PFSK-1 (cell line): ENCODE measurements around the gene NRDE2.

ENCODE experiments used
- FOXP2 ChIP-seq: optimal IDR thresholded peaks from 2 replicates; pipeline ENCODE3; 2011; ENCODE audit warnings: borderline replicate concordance, control low read depth, inconsistent platforms; ENCODE audit not compliant: insufficient read depth; ENCODE audit errors: extremely low read length, extremely low read depth
- POLR2AphosphoS5 ChIP-seq: IDR thresholded peaks from 2 replicates; pipeline ENCODE4 v1.6.1; 2012; ENCODE audit warnings: low read depth, mild to moderate bottlenecking, control low read depth, low read length, moderate library complexity
- REST ChIP-seq, 2 experiments: IDR thresholded peaks; 2 replicates each; pipeline versions ENCODE4 v1.6.1 to v1.8.0; 2011 to 2012; ENCODE audit warnings: low read depth in 2 of 2, low read length in 2 of 2, control low read depth in 1 of 2, inconsistent platforms in 1 of 2, mild to moderate bottlenecking in 1 of 2, moderate library complexity in 1 of 2; ENCODE audit not compliant: insufficient read depth in 1 of 2
- SIN3A ChIP-seq: IDR thresholded peaks from 2 replicates; pipeline ENCODE4 v1.6.1; 2012; ENCODE audit warnings: mild to moderate bottlenecking, low read length, moderate library complexity, borderline replicate concordance; ENCODE audit not compliant: insufficient read depth
- TAF1 ChIP-seq: IDR thresholded peaks from 2 replicates; pipeline ENCODE4 v1.6.1; 2012; ENCODE audit warnings: low read length, control low read depth, borderline replicate concordance; ENCODE audit not compliant: insufficient read depth

GRCh38 chr14:90281261-90281660 is 50.5 kb downstream of the NRDE2 start:
- no peak for TF ChIP-seq REST (IDR thresholded peaks at IDR 0.05; ENCODE audit: insufficient read depth in 1 of 2, low read depth in 2 of 2, low read length in 2 of 2)
- no peak for TF ChIP-seq TAF1
- TF ChIP-seq POLR2AphosphoS5: no peak
- TF ChIP-seq SIN3A: no peak
- no peak for TF ChIP-seq FOXP2
